Measurements from ENCODE around the gene ATF7.

DNA sequence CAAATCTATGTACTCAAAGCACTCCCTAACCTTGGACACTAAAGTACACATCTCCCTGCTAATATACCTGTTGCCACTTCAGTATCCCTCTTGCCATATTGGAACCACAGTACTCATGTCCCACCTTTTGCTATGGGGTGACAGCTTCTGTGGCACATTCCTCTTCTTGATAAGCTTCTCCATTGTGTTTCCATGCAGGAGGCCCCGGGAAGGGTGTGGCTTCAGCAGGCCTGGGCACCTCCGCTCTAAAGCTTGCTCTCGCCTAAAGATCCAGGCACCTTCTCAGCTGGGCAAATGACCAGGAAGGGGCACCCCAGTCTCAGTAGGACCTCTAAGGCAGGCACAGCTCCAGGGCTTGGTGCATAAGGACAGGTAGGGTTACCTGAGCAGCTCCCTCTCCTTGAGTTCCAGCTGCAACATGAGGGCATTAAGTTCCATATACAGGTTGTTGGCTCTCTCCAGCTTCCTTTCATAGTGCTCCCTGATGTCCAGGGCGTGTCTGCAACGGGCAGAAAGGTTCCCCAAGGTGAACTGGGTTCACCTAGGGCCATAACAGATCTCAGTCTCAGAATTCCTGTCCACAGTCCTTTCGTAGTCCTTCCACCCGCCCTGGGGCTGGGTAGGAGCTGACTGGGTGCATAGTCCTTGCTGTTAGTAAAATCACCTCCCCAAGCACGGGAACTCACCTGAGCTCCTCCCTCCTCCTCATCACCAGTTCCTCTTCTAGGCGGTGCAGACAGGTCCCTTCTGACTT lies 142.8 kb downstream of the ATF7 start:
- TF ChIP-seq EZH2 (IDR thresholded peaks at IDR 0.05; ENCODE audit: insufficient read depth, poor library complexity, severe bottlenecking) (no peak), EZH2phosphoT487 (IDR thresholded peaks at IDR 0.05; ENCODE audit: insufficient read depth, low read depth) (no peak)

All from GM23248 (cell line).